Mesenchymal stem cell (in vitro differentiated cells and primary cell): ENCODE results near the gene GRID2.

Source experiments
- DNase-seq: peaks from one replicate; pipeline ENCODE4 v3.0.0-alpha.2; 2013
- H2AFZ ChIP-seq: one replicate; pipeline ENCODE4 v1.6.1; 2013; ENCODE audit warnings: low read depth, mild to moderate bottlenecking, control low read depth, inconsistent platforms, low read length, moderate library complexity
- H2AK5ac ChIP-seq: 2 replicates; pipeline ENCODE4 v1.6.1; 2013; ENCODE audit warnings: low read length, moderate library complexity, mild to moderate bottlenecking, inconsistent platforms; ENCODE audit not compliant: severe bottlenecking
- H2BK120ac ChIP-seq: one replicate; pipeline ENCODE4 v1.6.1; 2013; ENCODE audit warnings: low read depth, mild to moderate bottlenecking, inconsistent platforms, low read length, moderate library complexity
- H2BK12ac ChIP-seq, 2 experiments: one replicate each; pipeline ENCODE4 v1.6.1; 2013; ENCODE audit warnings: inconsistent platforms in 2 of 2, low read length in 2 of 2, mild to moderate bottlenecking in 2 of 2, moderate library complexity in 2 of 2, control low read depth in 1 of 2
- H2BK15ac ChIP-seq: one replicate; pipeline ENCODE4 v1.6.1; 2013; ENCODE audit warnings: mild to moderate bottlenecking, low read depth, inconsistent platforms; ENCODE audit not compliant: poor library complexity, severe bottlenecking
- H2BK5ac ChIP-seq: 2 replicates; pipeline ENCODE4 v1.6.1; 2013; ENCODE audit warnings: low read depth, mild to moderate bottlenecking, low read length, control low read depth, inconsistent platforms; ENCODE audit not compliant: poor library complexity, severe bottlenecking
- H3K14ac ChIP-seq, 2 experiments: one replicate each; pipeline ENCODE4 v1.6.1; 2013; ENCODE audit warnings: inconsistent platforms in 2 of 2, low read length in 2 of 2, control low read depth in 1 of 2, mild to moderate bottlenecking in 1 of 2, moderate library complexity in 1 of 2
- H3K18ac ChIP-seq, 2 experiments: one replicate each; pipeline ENCODE4 v1.6.1; 2013; ENCODE audit warnings: inconsistent platforms in 2 of 2, low read length in 2 of 2, control low read depth in 1 of 2, low read depth in 1 of 2, mild to moderate bottlenecking in 1 of 2
- H3K23ac ChIP-seq, 2 experiments: one replicate each; pipeline ENCODE4 v1.6.1; 2013; ENCODE audit warnings: inconsistent platforms in 2 of 2, low read length in 2 of 2, mild to moderate bottlenecking in 2 of 2, moderate library complexity in 2 of 2, control low read depth in 1 of 2
- H3K27ac ChIP-seq: 2 replicates; pipeline ENCODE4 v1.5.1; 2013; ENCODE audit warnings: mild to moderate bottlenecking, moderate library complexity, low read length, control low read depth, inconsistent platforms; ENCODE audit not compliant: poor library complexity, severe bottlenecking
- H3K27me3 ChIP-seq, 2 experiments: 2 replicates each; pipeline versions ENCODE4 v1.6.1 to v1.7.0; 2013; ENCODE audit warnings: low read length in 2 of 2, mild to moderate bottlenecking in 2 of 2, moderate library complexity in 2 of 2, control low read depth in 1 of 2, inconsistent platforms in 1 of 2; ENCODE audit not compliant: control insufficient read depth in 1 of 2, insufficient read depth in 1 of 2
- H3K36me3 ChIP-seq, 2 experiments: 2 replicates each; pipeline versions ENCODE4 v1.6.1 to v1.7.0; 2013; ENCODE audit warnings: low read length in 2 of 2, control low read depth in 1 of 2, inconsistent platforms in 1 of 2, low read depth in 1 of 2, mild to moderate bottlenecking in 1 of 2; ENCODE audit not compliant: insufficient read depth in 2 of 2, control insufficient read depth in 1 of 2
- H3K4ac ChIP-seq, 2 experiments: one replicate each; pipeline ENCODE4 v1.6.1; 2013; ENCODE audit warnings: inconsistent platforms in 2 of 2, low read length in 2 of 2, mild to moderate bottlenecking in 2 of 2, moderate library complexity in 2 of 2, control low read depth in 1 of 2, low read depth in 1 of 2
- H3K4me1 ChIP-seq: 2 replicates; pipeline ENCODE4 v1.6.1; 2013; ENCODE audit warnings: low read depth, low read length, control low read depth; ENCODE audit not compliant: control insufficient read depth, insufficient read depth
- H3K4me2 ChIP-seq: 2 replicates; pipeline ENCODE4 v1.6.1; 2013; ENCODE audit warnings: low read length, mild to moderate bottlenecking, inconsistent platforms; ENCODE audit not compliant: poor library complexity, severe bottlenecking
- H3K4me3 ChIP-seq, 2 experiments: 2 replicates each; pipeline versions ENCODE4 v1.5.1 to v1.7.0; 2013; ENCODE audit warnings: low read length in 2 of 2, mild to moderate bottlenecking in 2 of 2, control low read depth in 1 of 2, low read depth in 1 of 2; ENCODE audit not compliant: insufficient read depth in 1 of 2
- H3K79me1 ChIP-seq: replicated peaks from 2 replicates; pipeline ENCODE4 v1.6.1; 2013; ENCODE audit warnings: mild to moderate bottlenecking, control low read depth, low read length, inconsistent platforms; ENCODE audit not compliant: poor library complexity, severe bottlenecking
- H3K9ac ChIP-seq: 2 replicates; pipeline ENCODE4 v1.7.0; 2013; ENCODE audit warnings: mild to moderate bottlenecking, low read length, moderate library complexity
- H3K9me3 ChIP-seq: 2 replicates; pipeline ENCODE4 v1.7.0; 2013; ENCODE audit warnings: mild to moderate bottlenecking, low read length; ENCODE audit not compliant: control insufficient read depth
- H4K8ac ChIP-seq: one replicate; pipeline ENCODE4 v1.6.1; 2013; ENCODE audit warnings: inconsistent platforms, mild to moderate bottlenecking, low read length, moderate library complexity
- H4K91ac ChIP-seq: one replicate; pipeline ENCODE4 v1.6.1; 2013; ENCODE audit warnings: mild to moderate bottlenecking, low read length, inconsistent platforms
- WGBS: methylation state at CpG from one replicate; pipeline ENCODE4 v1.1.7; 2013; ENCODE audit warnings: mixed read lengths; 5-methylcytosine and 5-hydroxymethylcytosine counted together

GRID2 gene

GRCh38 chr4:92952426-92952825 lies 648.7 kb downstream of the GRID2 start:
- WGBS, result 99% methylated on average over 2 of the region's 2 CpGs
- no peak overlapping the region for H3K9ac ChIP-seq
- H3K18ac ChIP-seq, result no peak overlapping the region
- H3K4ac ChIP-seq, result no peak overlapping the region
- no peak overlapping the region for H3K4me3 ChIP-seq
- no peak overlapping the region for H2AFZ ChIP-seq
- H2BK15ac ChIP-seq, result no peak overlapping the region
- H3K14ac ChIP-seq, result no peak overlapping the region
- no peak overlapping the region for H4K91ac ChIP-seq
- H3K4me1 ChIP-seq, result no peaks in the 10 kb centered on the region
- no peak overlapping the region for H2BK12ac ChIP-seq
- no peaks in the 10 kb centered on the region for H3K27me3 ChIP-seq
- no peak overlapping the region for H2BK120ac ChIP-seq
- H3K23ac ChIP-seq, result no peak overlapping the region
- no peak for DNase-seq
- no peaks in the 10 kb centered on the region for H3K79me1 ChIP-seq
- no peak overlapping the region for H3K4me2 ChIP-seq
- no peaks in the 10 kb centered on the region for H3K9me3 ChIP-seq
- H2BK5ac ChIP-seq, result no peak overlapping the region
- H3K36me3 ChIP-seq, result no peaks in the 10 kb centered on the region
- H2AK5ac ChIP-seq, result no peak overlapping the region
- H4K8ac ChIP-seq, result no peak overlapping the region
- H3K27ac ChIP-seq, result no peak overlapping the region

GRCh38 chr4:92952897-92953296 lies 649.1 kb downstream of the GRID2 start:
- no peaks in the 10 kb centered on the region for H3K79me1 ChIP-seq
- DNase-seq, result no peak
- no peak overlapping the region for H3K9ac ChIP-seq
- 90% methylated on average over 2 of the region's 3 CpGs for WGBS
- no peak overlapping the region for H2BK15ac ChIP-seq
- no peak overlapping the region for H2BK5ac ChIP-seq
- no peaks in the 10 kb centered on the region for H3K9me3 ChIP-seq
- no peak overlapping the region for H4K91ac ChIP-seq
- no peak overlapping the region for H2BK12ac ChIP-seq
- no peak overlapping the region for H4K8ac ChIP-seq
- H3K27ac ChIP-seq, result no peak overlapping the region
- no peak overlapping the region for H3K23ac ChIP-seq
- no peak overlapping the region for H3K4ac ChIP-seq
- no peak overlapping the region for H3K4me2 ChIP-seq
- no peak overlapping the region for H2AFZ ChIP-seq
- no peak overlapping the region for H3K4me3 ChIP-seq
- no peaks in the 10 kb centered on the region for H3K4me1 ChIP-seq
- no peak overlapping the region for H2AK5ac ChIP-seq
- no peaks in the 10 kb centered on the region for H3K36me3 ChIP-seq
- H2BK120ac ChIP-seq, result no peak overlapping the region
- no peak overlapping the region for H3K18ac ChIP-seq
- H3K14ac ChIP-seq, result no peak overlapping the region
- no peaks in the 10 kb centered on the region for H3K27me3 ChIP-seq

DNA sequence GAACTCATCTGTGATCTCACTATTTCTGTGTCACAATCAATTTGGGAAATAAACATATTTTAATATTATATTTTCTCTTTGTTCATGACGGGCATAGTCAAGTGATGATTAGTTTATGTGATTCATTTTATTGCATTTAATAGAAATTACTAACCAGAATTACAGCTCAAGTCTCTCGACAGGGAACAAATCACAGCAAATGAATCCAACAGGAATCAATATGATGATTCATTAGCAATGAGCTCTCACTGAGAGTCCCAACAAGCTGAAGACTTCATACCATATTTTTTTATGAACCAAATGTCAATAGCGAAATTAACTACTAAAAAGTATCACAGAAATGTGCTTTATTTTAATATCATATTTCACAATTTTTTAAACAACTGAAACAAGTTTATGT lies 649.7 kb downstream of the GRID2 start:
- H2AK5ac ChIP-seq, result no peak overlapping the region
- no peak overlapping the region for H2BK120ac ChIP-seq
- no peaks in the 10 kb centered on the region for H3K27me3 ChIP-seq
- no peak overlapping the region for H2BK12ac ChIP-seq
- no peak overlapping the region for H3K23ac ChIP-seq
- no peak overlapping the region for H3K4me3 ChIP-seq
- DNase-seq, result no peak
- 92% methylated on average over 1 of the region's 3 CpGs for WGBS
- H4K8ac ChIP-seq, result no peak overlapping the region
- no peak overlapping the region for H3K18ac ChIP-seq
- no peak overlapping the region for H3K4me2 ChIP-seq
- no peaks in the 10 kb centered on the region for H3K79me1 ChIP-seq
- no peaks in the 10 kb centered on the region for H3K36me3 ChIP-seq
- H3K14ac ChIP-seq, result no peak overlapping the region
- no peak overlapping the region for H2AFZ ChIP-seq
- H2BK5ac ChIP-seq, result no peak overlapping the region
- no peak overlapping the region for H3K4ac ChIP-seq
- H3K4me1 ChIP-seq, result no peaks in the 10 kb centered on the region
- H3K9ac ChIP-seq, result no peak overlapping the region
- H2BK15ac ChIP-seq, result no peak overlapping the region
- H3K9me3 ChIP-seq, result no peaks in the 10 kb centered on the region
- no peak overlapping the region for H3K27ac ChIP-seq
- H4K91ac ChIP-seq, result no peak overlapping the region

- Histone ChIP-seq H3K4me2 (no peak overlapping the region), H3K9ac (no peak overlapping the region), H4K8ac (no peak overlapping the region), H2BK15ac (no peak overlapping the region), H3K27ac (no peak overlapping the region), H3K9me3 (no peaks in the 10 kb centered on the region), H3K4ac (no peak overlapping the region), H3K27me3 (no peaks in the 10 kb centered on the region), H3K36me3 (no peaks in the 10 kb centered on the region), H2AK5ac (no peak overlapping the region), H2BK5ac (no peak overlapping the region), H3K18ac (no peak overlapping the region), H3K23ac (no peak overlapping the region), H2AFZ (no peak overlapping the region), H3K14ac (no peak overlapping the region), H4K91ac (no peak overlapping the region), H3K4me3 (no peak overlapping the region), H3K4me1 (no peaks in the 10 kb centered on the region), H3K79me1 (no peaks in the 10 kb centered on the region), H2BK120ac (no peak overlapping the region), H2BK12ac (no peak overlapping the region)
- WGBS, result 100% methylated on average over 1 of the region's 2 CpGs
- no peak for DNase-seq
Measured at GRCh38 chr4:92961881-92962280, 658.1 kb downstream of the GRID2 start.
